ENCODE results near the gene HK2. TPM values are rescaled to one million over a fixed set of nuclear protein-coding genes. Genes with fewer than 3 reads are reported as not detected.

Gene HK2
- total and polyA plus RNA-seq, 2 donors: 4.8 to 8.2 TPM

DNA sequence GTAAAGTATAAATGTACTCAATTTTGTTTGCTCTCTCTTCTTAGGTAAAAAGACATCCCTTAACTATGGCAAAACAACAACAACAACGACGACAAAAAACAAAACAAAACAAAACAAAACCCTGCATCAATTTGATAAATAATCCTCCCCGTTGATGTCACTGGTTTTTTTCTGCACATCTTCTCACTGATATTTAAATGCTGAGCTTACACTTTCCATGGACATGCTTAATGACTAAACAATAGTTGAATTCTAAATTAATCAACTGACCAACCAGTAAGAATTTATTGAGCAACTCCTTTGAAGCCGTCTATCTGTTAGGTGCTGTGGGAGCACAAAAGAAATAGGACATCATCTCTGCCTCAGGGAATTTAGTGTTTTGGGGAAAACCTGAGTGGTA is 104.3 kb downstream of the HK2 start:
- H3K27ac ChIP-seq (ENCODE audit: low read depth in 1 of 2, low read length in 1 of 2): no peak overlapping the region
- WGBS: over 99% methylated on average over 4 of the region's 4 CpGs
- no peak overlapping the region for H3K4me3 ChIP-seq (ENCODE audit: low read length in 2 of 2)
- no peak for DNase-seq (ENCODE audit: low read depth in 6 of 9, low spot score in 9 of 9)
- H3K4me1 ChIP-seq (ENCODE audit: control insufficient read depth in 2 of 2, insufficient read depth in 2 of 2, low read length in 2 of 2): no peaks in the 10 kb centered on the region
- peaks cover 0 to 3% of the 10 kb centered on the region in 2 donors for H3K36me3 ChIP-seq (ENCODE audit: control insufficient read depth in 2 of 2, insufficient read depth in 2 of 2, low read length in 1 of 2)
- H3K9me3 ChIP-seq (ENCODE audit: control insufficient read depth in 2 of 2, insufficient read depth in 1 of 2, low read length in 1 of 2): no peaks in the 10 kb centered on the region
- no peaks in the 10 kb centered on the region for H3K27me3 ChIP-seq (ENCODE audit: control insufficient read depth in 2 of 2, insufficient read depth in 1 of 2, low read length in 1 of 2)

DNA sequence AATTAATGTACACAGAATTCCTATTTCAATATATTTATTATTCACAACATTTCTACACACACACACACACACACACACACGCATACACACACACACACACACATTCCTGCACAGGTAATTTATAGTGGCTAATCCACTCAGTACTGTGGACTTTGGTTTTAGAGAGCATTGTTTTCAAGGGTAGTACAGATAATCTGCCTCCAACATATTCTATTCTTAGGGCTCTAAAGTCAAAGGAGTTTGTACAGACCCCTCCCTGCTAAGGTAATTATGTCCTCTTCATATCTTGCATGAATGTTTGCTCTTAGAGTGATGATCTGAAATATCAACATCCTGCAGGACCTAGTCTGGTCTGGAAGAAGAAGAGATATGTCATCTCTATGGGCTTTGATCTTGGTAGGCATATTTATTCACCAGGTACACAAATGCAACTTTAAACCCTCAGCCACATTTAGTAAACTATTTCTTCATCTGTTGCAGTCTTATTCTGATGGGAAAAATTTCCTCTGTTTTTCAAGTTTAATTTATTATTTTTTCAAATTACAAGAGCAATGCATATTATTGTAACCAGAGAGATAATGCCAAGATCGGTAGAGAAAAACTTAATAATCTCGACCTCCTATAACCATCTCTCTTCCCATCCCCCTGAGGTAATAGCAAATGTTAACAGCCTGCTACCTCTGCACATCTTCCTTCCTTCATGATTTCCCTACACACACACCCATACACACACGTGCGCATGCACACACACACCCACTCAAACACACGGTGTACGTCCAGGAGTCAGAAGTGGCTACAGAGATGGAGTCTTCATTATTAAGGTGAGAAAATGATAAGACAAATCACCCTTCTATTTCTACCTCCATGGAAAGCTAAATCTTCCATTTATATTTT is 106.2 kb downstream of the HK2 start:
- H3K27ac ChIP-seq (ENCODE audit: low read depth in 1 of 2, low read length in 1 of 2): no peak overlapping the region
- no peaks in the 10 kb centered on the region for H3K27me3 ChIP-seq (ENCODE audit: control insufficient read depth in 2 of 2, insufficient read depth in 1 of 2, low read length in 1 of 2)
- no peaks in the 10 kb centered on the region for H3K9me3 ChIP-seq (ENCODE audit: control insufficient read depth in 2 of 2, insufficient read depth in 1 of 2, low read length in 1 of 2)
- 98% methylated on average over 7 of the region's 7 CpGs for WGBS
- H3K4me1 ChIP-seq (ENCODE audit: control insufficient read depth in 2 of 2, insufficient read depth in 2 of 2, low read length in 2 of 2): no peaks in the 10 kb centered on the region
- DNase-seq (ENCODE audit: low read depth in 6 of 9, low spot score in 9 of 9): no peak
- H3K36me3 ChIP-seq (ENCODE audit: control insufficient read depth in 2 of 2, insufficient read depth in 2 of 2, low read length in 1 of 2): peaks cover 0 to 4% of the 10 kb centered on the region in 2 donors
- no peak overlapping the region for H3K4me3 ChIP-seq (ENCODE audit: low read length in 2 of 2)

DNA sequence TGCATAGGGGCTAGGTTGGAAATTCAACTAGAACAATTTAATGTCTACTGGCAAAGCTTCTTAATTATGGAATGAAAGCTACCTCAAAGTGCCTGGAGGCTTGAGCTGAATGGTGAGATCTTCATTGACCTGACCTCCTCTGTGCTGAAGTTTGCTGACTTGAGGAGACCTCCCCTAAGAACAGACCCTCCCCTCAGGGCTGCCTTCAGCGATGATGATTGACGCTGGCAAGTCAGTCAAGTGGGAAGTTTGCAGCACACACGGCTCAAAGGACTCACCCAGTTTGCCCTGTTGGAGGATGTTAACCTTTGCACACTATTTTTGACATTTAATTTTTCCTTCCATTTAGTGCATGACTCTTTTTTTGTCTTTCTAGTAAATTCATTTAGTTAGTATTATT is 107.4 kb downstream of the HK2 start:
- Histone ChIP-seq H3K27me3 (ENCODE audit: control insufficient read depth in 2 of 2, insufficient read depth in 1 of 2, low read length in 1 of 2) (no peaks in the 10 kb centered on the region), H3K36me3 (ENCODE audit: control insufficient read depth in 2 of 2, insufficient read depth in 2 of 2, low read length in 1 of 2) (peaks cover 0 to 4% of the 10 kb centered on the region in 2 donors), H3K4me3 (ENCODE audit: low read length in 2 of 2) (no peak overlapping the region), H3K9me3 (ENCODE audit: control insufficient read depth in 2 of 2, insufficient read depth in 1 of 2, low read length in 1 of 2) (no peaks in the 10 kb centered on the region), H3K4me1 (ENCODE audit: control insufficient read depth in 2 of 2, insufficient read depth in 2 of 2, low read length in 2 of 2) (no peaks in the 10 kb centered on the region), H3K27ac (ENCODE audit: low read depth in 1 of 2, low read length in 1 of 2) (no peak overlapping the region)
- 95% methylated on average over 3 of the region's 3 CpGs for WGBS
- no peak for DNase-seq (ENCODE audit: low read depth in 6 of 9, low spot score in 9 of 9)

DNA sequence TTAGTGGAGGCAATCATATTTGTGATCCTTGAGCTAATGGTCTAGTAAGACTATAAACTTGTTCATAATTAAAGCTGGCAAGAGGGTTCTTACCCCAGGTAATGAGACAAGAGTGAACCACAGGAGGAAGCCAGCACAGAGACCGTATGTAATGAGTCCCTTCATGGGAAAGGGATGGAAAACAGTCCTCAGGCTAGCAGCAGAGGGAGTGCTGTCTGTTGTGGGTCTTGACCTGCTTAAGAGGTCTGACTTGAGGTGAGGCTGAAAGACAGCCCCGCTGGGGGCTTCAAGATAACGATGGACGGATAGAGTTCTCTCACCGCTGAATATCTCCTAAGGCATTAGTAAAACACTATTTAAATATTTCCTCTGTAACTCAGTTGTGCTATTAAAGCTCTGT is 108.3 kb downstream of the HK2 start:
- H3K27ac ChIP-seq (ENCODE audit: low read depth in 1 of 2, low read length in 1 of 2): no peak overlapping the region

More for the DNA sequence above, 108.3 kb downstream of the HK2 start:
- Histone ChIP-seq H3K4me3 (ENCODE audit: low read length in 2 of 2) (no peak overlapping the region), H3K4me1 (ENCODE audit: control insufficient read depth in 2 of 2, insufficient read depth in 2 of 2, low read length in 2 of 2) (no peaks in the 10 kb centered on the region), H3K27me3 (ENCODE audit: control insufficient read depth in 2 of 2, insufficient read depth in 1 of 2, low read length in 1 of 2) (no peaks in the 10 kb centered on the region), H3K36me3 (ENCODE audit: control insufficient read depth in 2 of 2, insufficient read depth in 2 of 2, low read length in 1 of 2) (peaks cover 0 to 4% of the 10 kb centered on the region in 2 donors), H3K9me3 (ENCODE audit: control insufficient read depth in 2 of 2, insufficient read depth in 1 of 2, low read length in 1 of 2) (no peaks in the 10 kb centered on the region)
- DNase-seq (ENCODE audit: low read depth in 6 of 9, low spot score in 9 of 9): no peak
- WGBS: 97% methylated on average over 5 of the region's 5 CpGs

Other genes starting within 250 kb of the HK2 start
- 0.94 TPM for gene M1AP, start 185.8 kb upstream of the HK2 start, total RNA-seq
- gene M1AP, start 185.8 kb upstream of the HK2 start, polyA plus RNA-seq: 0.55 TPM
- gene SEMA4F, start 179.9 kb upstream of the HK2 start, total RNA-seq: 2.5 TPM
- gene SEMA4F, start 179.9 kb upstream of the HK2 start, polyA plus RNA-seq: 3.5 TPM
- gene POLE4, start 124.5 kb downstream of the HK2 start, total RNA-seq: 44.4 TPM
- gene POLE4, start 124.5 kb downstream of the HK2 start, polyA plus RNA-seq: 61.0 TPM

All from thymus (tissue), 11 donors.